IMR-90 (cell line): ENCODE data around the gene COL2A1. TPM values are rescaled to one million over a fixed set of nuclear protein-coding genes. Genes with fewer than 3 reads are reported as not detected.

Experiments
- ATAC-seq: fragments of 200-7000 bp; cut with Tn5 transposase; 2 replicates; pipeline ENCODE4 v1.9.1; 2020; ENCODE audit warnings: low read depth, mild to moderate bottlenecking, moderate library complexity
- BruUV-seq: library from RNA; stranded (reverse); fragments of 400-500 nt; replicated peaks from 2 replicates; lab custom pipeline; 2021; lab: Mats Ljungman, UMichigan
- CTCF ChIA-PET: fragments of 300-600 bp; formaldehyde crosslinking; extraction: SDS; loops from one replicate; lab custom pipeline; 2021; ENCODE audit warnings: antibody characterized with exemption; lab: Yijun Ruan, JAX
- POLR2A ChIA-PET: fragments of 300-600 bp; sonication (Branson Sonifier 250); formaldehyde crosslinking; loops from one replicate; lab custom pipeline; 2022; ENCODE audit warnings: antibody characterized with exemption; ENCODE audit not compliant: unreplicated experiment; lab: Charles Lee
- DNase-seq: peaks from one replicate; pipeline ENCODE4 v3.0.0; 2013
- H2AFZ ChIP-seq: replicated peaks from 2 replicates; pipeline ENCODE3; 2013; ENCODE audit warnings: low read length, mild to moderate bottlenecking; ENCODE audit not compliant: poor library complexity
- H2AK5ac ChIP-seq: 2 replicates; pipeline ENCODE4 v1.6.1; 2013; ENCODE audit warnings: low read depth, low read length, inconsistent platforms
- H2AK9ac ChIP-seq: replicated peaks from 2 replicates; pipeline ENCODE3; 2013; ENCODE audit warnings: mild to moderate bottlenecking, low read depth, low read length, moderate library complexity; ENCODE audit not compliant: poor library complexity
- H2BK120ac ChIP-seq: 2 replicates; pipeline ENCODE4 v1.6.1; 2013; ENCODE audit warnings: low read depth, low read length, inconsistent platforms
- H2BK15ac ChIP-seq: 3 replicates; pipeline ENCODE4 v1.6.1; 2013; ENCODE audit warnings: low read depth, low read length, inconsistent platforms
- H2BK20ac ChIP-seq: 2 replicates; pipeline ENCODE4 v1.6.1; 2013; ENCODE audit warnings: low read depth, mild to moderate bottlenecking, inconsistent platforms, low read length, moderate library complexity
- H2BK5ac ChIP-seq: 2 replicates; pipeline ENCODE4 v1.6.1; 2013; ENCODE audit warnings: mild to moderate bottlenecking, low read depth, low read length, inconsistent platforms; ENCODE audit not compliant: poor library complexity, severe bottlenecking
- H3K14ac ChIP-seq: replicated peaks from 2 replicates; pipeline ENCODE4 v1.6.1; 2013; ENCODE audit warnings: low read depth, low read length, inconsistent platforms
- H3K18ac ChIP-seq: 2 replicates; pipeline ENCODE4 v1.6.1; 2013; ENCODE audit warnings: low read depth, low read length, control low read depth
- H3K23ac ChIP-seq: 2 replicates; pipeline ENCODE4 v1.6.1; 2013; ENCODE audit warnings: low read depth, low read length, inconsistent platforms
- H3K27ac ChIP-seq: 2 replicates; pipeline ENCODE4 v1.5.1; 2013; ENCODE audit warnings: mild to moderate bottlenecking, control low read depth, low read length; ENCODE audit not compliant: insufficient read depth
- H3K27me3 ChIP-seq: 2 replicates; pipeline ENCODE4 v1.6.1; 2013; ENCODE audit warnings: low read length; ENCODE audit not compliant: control insufficient read depth, insufficient read depth
- H3K36me3 ChIP-seq: 2 replicates; pipeline ENCODE4 v1.6.1; 2013; ENCODE audit warnings: low read length, mixed read lengths; ENCODE audit not compliant: control insufficient read depth, insufficient read depth
- H3K4ac ChIP-seq: 2 replicates; pipeline ENCODE4 v1.6.1; 2013; ENCODE audit warnings: low read depth, low read length, inconsistent platforms
- H3K4me1 ChIP-seq: 2 replicates; pipeline ENCODE4 v1.6.1; 2013; ENCODE audit warnings: low read length, mixed read lengths; ENCODE audit not compliant: control insufficient read depth, insufficient read depth
- H3K4me2 ChIP-seq: 2 replicates; pipeline ENCODE4 v1.6.1; 2013; ENCODE audit warnings: low read depth, mild to moderate bottlenecking, control low read depth, low read length, moderate library complexity
- H3K4me3 ChIP-seq: 2 replicates; pipeline ENCODE4 v1.5.1; 2013; ENCODE audit warnings: low read depth, mild to moderate bottlenecking, control low read depth, low read length, moderate library complexity; ENCODE audit not compliant: insufficient read depth
- H3K56ac ChIP-seq: 2 replicates; pipeline ENCODE4 v1.6.1; 2013; ENCODE audit warnings: low read length, inconsistent platforms; ENCODE audit not compliant: insufficient read depth; ENCODE audit errors: extremely low read depth
- H3K79me1 ChIP-seq, 2 experiments: 2 replicates each; pipeline ENCODE4 v1.6.1; 2013; ENCODE audit warnings: low read length in 2 of 2, inconsistent platforms in 1 of 2, low read depth in 1 of 2
- H3K9ac ChIP-seq: 2 replicates; pipeline ENCODE4 v1.6.1; 2013; ENCODE audit warnings: low read depth, low read length, control low read depth
- H3K9me1 ChIP-seq: 2 replicates; pipeline ENCODE4 v1.6.1; 2013; ENCODE audit warnings: low read length, inconsistent platforms; ENCODE audit not compliant: insufficient read depth
- H3K9me3 ChIP-seq: 2 replicates; pipeline ENCODE4 v1.6.1; 2013; ENCODE audit warnings: low read length; ENCODE audit not compliant: control insufficient read depth, insufficient read depth
- H4K20me1 ChIP-seq: 2 replicates; pipeline ENCODE4 v1.6.1; 2013; ENCODE audit warnings: low read length, inconsistent platforms; ENCODE audit not compliant: insufficient read depth
- H4K5ac ChIP-seq: 2 replicates; pipeline ENCODE4 v1.6.1; 2013; ENCODE audit warnings: mild to moderate bottlenecking, low read depth, low read length, control low read depth
- H4K8ac ChIP-seq, 2 experiments: 2 replicates each; pipeline ENCODE4 v1.6.1; 2013; ENCODE audit warnings: low read depth in 2 of 2, low read length in 2 of 2, control low read depth in 1 of 2, inconsistent platforms in 1 of 2
- H4K91ac ChIP-seq: 2 replicates; pipeline ENCODE4 v1.6.1; 2013; ENCODE audit warnings: low read depth, low read length, inconsistent platforms; ENCODE audit not compliant: insufficient read depth
- CHD1 ChIP-seq: IDR thresholded peaks from 2 replicates; pipeline ENCODE4 v1.6.1; 2012; ENCODE audit warnings: low read depth, low read length, improper control_type of control experiment
- FOS ChIP-seq: fragments of 150-350 bp; IDR thresholded peaks from 2 replicates; pipeline ENCODE4 v1.6.1; 2016; ENCODE audit warnings: low read depth, low read length
- MAFK ChIP-seq: IDR thresholded peaks from 2 replicates; pipeline ENCODE4 v1.6.1; 2012; ENCODE audit warnings: low read depth, low read length, improper control_type of control experiment
- MAZ ChIP-seq: IDR thresholded peaks from 2 replicates; pipeline ENCODE4 v1.6.1; 2012; ENCODE audit warnings: low read depth, mild to moderate bottlenecking, low read length, improper control_type of control experiment, moderate library complexity, borderline replicate concordance
- NFE2L2 ChIP-seq: fragments of 150-350 bp; IDR thresholded peaks from 2 replicates; pipeline ENCODE4 v1.6.1; 2016; ENCODE audit warnings: low read depth, mild to moderate bottlenecking, low read length
- RAD21 ChIP-seq: IDR thresholded peaks from 2 replicates; pipeline ENCODE4 v1.6.1; 2012; ENCODE audit warnings: low read length, improper control_type of control experiment
- RCOR1 ChIP-seq: IDR thresholded peaks from 2 replicates; pipeline ENCODE4 v1.6.1; 2012; ENCODE audit warnings: mild to moderate bottlenecking, low read length, improper control_type of control experiment; ENCODE audit not compliant: insufficient replicate concordance
- SMC3 ChIP-seq: fragments of 150-350 bp; IDR thresholded peaks from 2 replicates; pipeline ENCODE4 v1.6.1; 2016; ENCODE audit warnings: low read depth, mild to moderate bottlenecking, antibody characterized with exemption, low read length, moderate library complexity
- WGBS, 2 experiments: methylation state at CpG; one replicate each; pipeline versions ENCODE4 v1.1.5 to v1.1.7; 2013; ENCODE audit warnings: missing lambda C conversion rate in 2 of 2; ENCODE audit not compliant: insufficient read length in 1 of 2; ENCODE audit errors: extremely low coverage in 2 of 2; 5-methylcytosine and 5-hydroxymethylcytosine counted together
- dilution Hi-C: fragments of 300-500 bp; cut with HindIII; formaldehyde crosslinking; loops from one replicate; pipeline ENCODE4 v1.14.3; 2018; ENCODE audit warnings: low sequenced_read_pairs; ENCODE audit not compliant: unreplicated experiment
- in situ Hi-C: fragments of 300-500 bp; cut with MboI; formaldehyde crosslinking; loops from 3 replicates; pipeline ENCODE4 v1.14.3; 2019; ENCODE audit warnings: low sequenced_read_pairs, inconsistent platforms, mixed read lengths
- intact Hi-C: fragments of 100-400 bp; cut with micrococcal nuclease; formaldehyde crosslinking; loops from 2 replicates; pipeline ENCODE4 v1.10.0; 2022
- polyA plus RNA-seq, 3 experiments: library from polyadenylated mRNA; depleted of rRNA; stranded (reverse); fragments of >200 nt; gene quantifications; 2 replicates each; pipeline ENCODE4 v1.2.3, GENCODE V29; 2012; ENCODE audit warnings: low replicate concordance in 1 of 3
- total RNA-seq: library from RNA; depleted of rRNA; stranded (reverse); fragments of >200 nt; gene quantifications from 2 replicates; pipeline ENCODE4 v1.2.3, GENCODE V29; 2012
- TF ChIP-seq, protein P1 (sequence below): conservative IDR thresholded peaks from 2 replicates; pipeline ENCODE4 v1.5.1; 2012; ENCODE audit warnings: mild to moderate bottlenecking, low read depth, low read length, improper control_type of control experiment

Gene COL2A1
- total and polyA plus RNA-seq, 2 of the 4 experiments (the other 2 are of a cell fraction) = 0.05 TPM; not detected in 1

DNA sequence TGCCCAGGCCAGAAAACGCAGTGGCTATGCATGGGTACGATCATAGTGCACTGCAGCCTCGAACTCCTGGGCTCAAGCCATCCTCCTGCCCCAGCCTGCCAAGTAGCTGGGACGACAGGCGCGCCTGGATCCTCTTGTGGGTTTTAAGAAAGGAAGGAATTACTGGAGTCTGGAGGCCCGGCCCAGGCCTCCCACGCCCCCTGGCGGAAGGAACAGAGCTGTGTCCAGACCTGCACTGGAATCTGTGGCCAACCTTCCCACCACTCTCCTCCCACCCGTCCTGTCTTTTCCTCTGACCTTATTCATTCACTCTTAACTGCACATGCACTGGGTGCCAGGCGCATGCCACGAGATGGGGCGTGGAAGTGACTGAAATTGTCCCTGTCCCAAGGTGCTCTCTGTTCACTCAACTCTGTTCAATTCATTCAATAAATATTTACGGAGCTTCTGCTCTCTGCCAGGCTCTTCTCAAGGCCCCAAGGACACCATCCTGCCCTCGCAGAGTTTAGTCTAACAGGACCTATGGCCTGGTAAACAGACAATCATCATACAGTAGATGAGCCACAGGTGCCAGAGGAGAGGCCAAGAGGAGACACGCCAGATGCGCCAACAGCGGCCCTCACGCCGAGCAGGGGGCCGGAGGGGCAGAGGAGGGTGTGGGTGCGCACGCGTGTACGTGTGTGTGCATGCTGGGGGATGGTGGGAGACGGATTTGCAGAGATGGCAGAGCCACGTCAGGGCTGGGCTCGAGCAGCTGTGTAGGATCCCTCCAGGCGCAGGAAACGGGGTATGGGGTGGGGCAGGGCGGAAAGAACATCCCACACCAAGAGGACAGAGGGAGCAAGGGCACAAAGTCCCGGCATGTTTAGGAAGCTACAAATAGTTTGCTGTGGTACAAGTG lies 54.6 kb downstream of the COL2A1 start:
- TF ChIP-seq NFE2L2 (no peak), SMC3 (peak; percentile 81), MAZ (no peak), CHD1 (no peak), RCOR1 (no peak), RAD21 (peak; percentile 88), MAFK (no peak), FOS (no peak)
- TF ChIP-seq, protein P1, sequence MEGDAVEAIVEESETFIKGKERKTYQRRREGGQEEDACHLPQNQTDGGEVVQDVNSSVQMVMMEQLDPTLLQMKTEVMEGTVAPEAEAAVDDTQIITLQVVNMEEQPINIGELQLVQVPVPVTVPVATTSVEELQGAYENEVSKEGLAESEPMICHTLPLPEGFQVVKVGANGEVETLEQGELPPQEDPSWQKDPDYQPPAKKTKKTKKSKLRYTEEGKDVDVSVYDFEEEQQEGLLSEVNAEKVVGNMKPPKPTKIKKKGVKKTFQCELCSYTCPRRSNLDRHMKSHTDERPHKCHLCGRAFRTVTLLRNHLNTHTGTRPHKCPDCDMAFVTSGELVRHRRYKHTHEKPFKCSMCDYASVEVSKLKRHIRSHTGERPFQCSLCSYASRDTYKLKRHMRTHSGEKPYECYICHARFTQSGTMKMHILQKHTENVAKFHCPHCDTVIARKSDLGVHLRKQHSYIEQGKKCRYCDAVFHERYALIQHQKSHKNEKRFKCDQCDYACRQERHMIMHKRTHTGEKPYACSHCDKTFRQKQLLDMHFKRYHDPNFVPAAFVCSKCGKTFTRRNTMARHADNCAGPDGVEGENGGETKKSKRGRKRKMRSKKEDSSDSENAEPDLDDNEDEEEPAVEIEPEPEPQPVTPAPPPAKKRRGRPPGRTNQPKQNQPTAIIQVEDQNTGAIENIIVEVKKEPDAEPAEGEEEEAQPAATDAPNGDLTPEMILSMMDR = peak; percentile 88
- dilution Hi-C loops = no loop called here
- H3K9me1 ChIP-seq = peaks cover 2% of the 10 kb centered on the region; the same call in 1 of the 2 replicates
- intact Hi-C loops = loop anchor here (1.0 to 5.0 kb wide), 5 partner anchors 47 to 235 kb away; partner anchors contain the start of genes HDAC7 and VDR
- DNase-seq (peak; percentile 72), ATAC-seq (peak; percentile 90)
- H4K8ac ChIP-seq = peak overlapping the region in 1 of 2 experiments; percentile 26; a peak in 1 of 4 replicates
- H3K27ac ChIP-seq = no peak overlapping the region
- H3K4me1 ChIP-seq = peaks cover 12% of the 10 kb centered on the region
- CTCF ChIA-PET = interaction anchor here (0.5 to 1.8 kb wide), 10 partner anchors 14 to 110 kb away, joined by 3 to 9 read pairs (median 4); partner anchors contain the start of genes TMEM106C and VDR
- no peak overlapping the region for H3K14ac ChIP-seq
- H3K18ac ChIP-seq = no peak overlapping the region
- BruUV-seq = no TSS peak
- POLR2A ChIA-PET = no interaction called here
- H3K36me3 ChIP-seq = no peaks in the 10 kb centered on the region
- peak overlapping the region; percentile 27; the same call in 1 of the 2 replicates for H3K4ac ChIP-seq
- H3K56ac ChIP-seq = no peak overlapping the region
- in situ Hi-C loops = no loop called here
- H2BK15ac ChIP-seq = no peak overlapping the region; the same call in 2 of the 3 replicates
- no peak overlapping the region for H4K91ac ChIP-seq
- no peak overlapping the region for H3K23ac ChIP-seq
- no peak overlapping the region for H4K5ac ChIP-seq
- no peak overlapping the region for H2BK5ac ChIP-seq
- H3K4me2 ChIP-seq = no peak overlapping the region
- H3K4me3 ChIP-seq = no peak overlapping the region
- no peaks in the 10 kb centered on the region for H4K20me1 ChIP-seq
- H3K9me3 ChIP-seq = no peaks in the 10 kb centered on the region
- no peak overlapping the region for H2AK5ac ChIP-seq
- no peaks in the 10 kb centered on the region for H3K79me1 ChIP-seq
- peak overlapping the region; percentile 74 for H2AFZ ChIP-seq
- no peak overlapping the region for H2BK20ac ChIP-seq
- WGBS, 2 experiments = 33% methylated on average over 3 of the region's 32 CpGs; no CpG with 5 or more reads in 1 of the 2 experiments
- peak overlapping the region; percentile 31 for H2AK9ac ChIP-seq
- no peak overlapping the region for H3K9ac ChIP-seq
- no peak overlapping the region for H2BK120ac ChIP-seq
- H3K27me3 ChIP-seq = peaks cover 20% of the 10 kb centered on the region
